Measurements from ENCODE around the gene CEP120.
A peak's percentile ranks its signal among the peaks of the same experiment; 100 is the strongest.
"Not testable (repeated sequence)": the region's sequence is repeated elsewhere in the genome, so short reads cannot be mapped to it uniquely, and the experiment has no call there.

Gene CEP120

DNA sequence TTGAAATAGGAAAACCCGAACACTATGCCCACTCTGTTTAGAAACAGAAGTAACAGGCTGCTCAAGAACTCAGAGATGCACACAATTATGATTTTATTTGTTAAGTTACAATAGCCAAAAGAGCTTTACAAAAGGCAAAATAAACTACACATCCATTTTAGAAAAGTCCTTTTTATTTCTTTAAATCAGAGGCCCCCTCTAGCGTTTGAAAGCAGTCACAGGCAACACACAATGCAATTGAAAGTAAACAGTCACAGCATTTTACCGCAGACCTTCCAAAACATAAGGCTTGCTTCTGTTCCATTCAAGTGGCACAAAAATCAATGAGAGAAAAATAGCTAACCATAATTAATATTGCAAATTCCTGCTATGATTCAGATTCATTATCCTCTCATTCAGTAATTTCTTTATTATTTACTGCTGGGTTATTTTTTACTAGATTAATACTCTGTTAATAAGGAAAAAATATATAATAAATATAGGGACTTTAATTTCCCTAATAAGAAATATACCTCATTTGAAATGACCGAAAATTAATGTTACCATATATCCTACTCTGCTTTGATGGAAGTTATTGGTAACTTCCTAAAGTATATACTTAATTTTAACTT lies 78.3 kb downstream of the CEP120 start:
- peak; percentile 33 for DNase-seq (ENCODE audit: extremely low spot score)
- TF ChIP-seq ARNT (IDR thresholded peaks at IDR 0.05) (no peak), FOXM1 (IDR thresholded peaks at IDR 0.05; ENCODE audit: borderline replicate concordance) (peak; percentile 34; the same call in 1 of the 2 replicates)
- CTCF ChIA-PET: interaction anchor here (0.6 to 1.2 kb wide), 4 partner anchors 115 to 225 kb away, joined by 3 read pairs; no protein-coding TSS in a partner anchor
- POLR2A ChIA-PET: no interaction called here

DNA sequence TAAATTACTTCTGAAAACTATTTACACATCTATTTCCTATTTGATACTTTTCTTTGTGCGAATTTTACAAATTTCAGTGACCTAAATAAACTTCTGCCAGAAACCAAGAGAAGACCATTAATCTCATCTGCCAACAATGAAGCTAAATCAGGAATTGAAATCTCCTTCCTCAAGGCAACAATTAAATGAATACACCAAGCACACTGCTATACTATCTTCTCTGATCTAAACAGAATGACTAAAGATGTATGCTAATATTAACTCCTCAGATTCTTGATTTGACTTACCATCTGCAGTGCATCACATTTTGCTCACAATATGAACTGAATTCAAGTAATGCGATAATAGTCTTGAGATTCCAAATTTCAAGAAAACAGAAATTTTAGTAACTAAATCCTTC lies 82.3 kb downstream of the CEP120 start:
- DNase-seq (ENCODE audit: extremely low spot score): no peak
- CTCF ChIA-PET: no interaction called here

GRCh38 chr5:123308377-123308776 lies 114.8 kb downstream of the CEP120 start:
- CTCF ChIA-PET: interaction anchor here (0.9 kb wide), 1 partner anchor 12 kb away, joined by 3 read pairs; no protein-coding TSS in a partner anchor
- DNase-seq (ENCODE audit: extremely low spot score); POLR2A ChIA-PET: not testable (repeated sequence)

More for the DNA sequence above, 82.3 kb downstream of the CEP120 start:
- POLR2A ChIA-PET: no interaction called here
- no peak for TF ChIP-seq TARDBP (IDR thresholded peaks at IDR 0.05)
- TF ChIP-seq ZNF384 (IDR thresholded peaks at IDR 0.05): no peak
- TF ChIP-seq ARNT (IDR thresholded peaks at IDR 0.05): no peak
- no peak for TF ChIP-seq L3MBTL2 (conservative IDR thresholded peaks at IDR 0.05)
- no peak for TF ChIP-seq HDGF (IDR thresholded peaks at IDR 0.05; ENCODE audit: borderline replicate concordance)
- TF ChIP-seq BHLHE40 (IDR thresholded peaks at IDR 0.05; ENCODE audit: borderline replicate concordance): no peak
- TF ChIP-seq CTBP1 (IDR thresholded peaks at IDR 0.05; ENCODE audit: borderline replicate concordance): no peak
- TF ChIP-seq SP1 (IDR thresholded peaks at IDR 0.05): no peak
- no peak for TF ChIP-seq FOXM1 (IDR thresholded peaks at IDR 0.05; ENCODE audit: borderline replicate concordance)
- no peak for TF ChIP-seq ELF4 (IDR thresholded peaks at IDR 0.05)
- TF ChIP-seq LEF1 (IDR thresholded peaks at IDR 0.05; ENCODE audit: borderline replicate concordance): no peak
- TF ChIP-seq SUZ12 (IDR thresholded peaks at IDR 0.05): no peak

GRCh38 chr5:123305751-123306150 lies 117.5 kb downstream of the CEP120 start:
- ChIA-PET POLR2A (no interaction called here), CTCF (interaction anchor here (0.6 kb wide), 1 partner anchor 15 kb away, joined by 4 read pairs; no protein-coding TSS in a partner anchor)
- TF ChIP-seq FOXA1 (IDR thresholded peaks at IDR 0.05) (no peak), BHLHE40 (IDR thresholded peaks at IDR 0.05; ENCODE audit: borderline replicate concordance) (no peak), SP1 (IDR thresholded peaks at IDR 0.05) (no peak), HDGF (IDR thresholded peaks at IDR 0.05; ENCODE audit: borderline replicate concordance) (no peak), ARNT (IDR thresholded peaks at IDR 0.05) (no peak), NFRKB (IDR thresholded peaks at IDR 0.05) (no peak), LEF1 (IDR thresholded peaks at IDR 0.05; ENCODE audit: borderline replicate concordance) (no peak), ELF4 (IDR thresholded peaks at IDR 0.05) (no peak), FOXK2 (IDR thresholded peaks at IDR 0.05) (no peak)
- no peak for DNase-seq (ENCODE audit: extremely low spot score)

GRCh38 chr5:123304777-123305316 lies 118.4 kb downstream of the CEP120 start:
- ChIA-PET CTCF (no interaction called here), POLR2A (no interaction called here)
- DNase-seq (ENCODE audit: extremely low spot score): no peak
- TF ChIP-seq CTBP1 (IDR thresholded peaks at IDR 0.05; ENCODE audit: borderline replicate concordance) (no peak), HDGF (IDR thresholded peaks at IDR 0.05; ENCODE audit: borderline replicate concordance) (no peak)

- ChIA-PET CTCF (interaction anchor here (0.5 kb wide), 1 partner anchor 655 kb away, joined by 7 read pairs; no protein-coding TSS in a partner anchor), POLR2A (no interaction called here)
- no peak for DNase-seq (ENCODE audit: extremely low spot score)
- no peak for TF ChIP-seq ARNT (IDR thresholded peaks at IDR 0.05)
- TF ChIP-seq ZNF384 (IDR thresholded peaks at IDR 0.05): no peak
- TF ChIP-seq SUZ12 (IDR thresholded peaks at IDR 0.05): no peak
- TF ChIP-seq NFRKB (IDR thresholded peaks at IDR 0.05): no peak
- TF ChIP-seq FOXK2 (IDR thresholded peaks at IDR 0.05): no peak
- no peak for TF ChIP-seq SP1 (IDR thresholded peaks at IDR 0.05)
- no peak for TF ChIP-seq FOXA1 (IDR thresholded peaks at IDR 0.05)
- TF ChIP-seq L3MBTL2 (conservative IDR thresholded peaks at IDR 0.05): no peak
- TF ChIP-seq FOXM1 (IDR thresholded peaks at IDR 0.05; ENCODE audit: borderline replicate concordance): no peak
- no peak for TF ChIP-seq LEF1 (IDR thresholded peaks at IDR 0.05; ENCODE audit: borderline replicate concordance)
- TF ChIP-seq CTBP1 (IDR thresholded peaks at IDR 0.05; ENCODE audit: borderline replicate concordance): no peak
Observed at GRCh38 chr5:123303802-123304201, 119.4 kb downstream of the CEP120 start.

DNA sequence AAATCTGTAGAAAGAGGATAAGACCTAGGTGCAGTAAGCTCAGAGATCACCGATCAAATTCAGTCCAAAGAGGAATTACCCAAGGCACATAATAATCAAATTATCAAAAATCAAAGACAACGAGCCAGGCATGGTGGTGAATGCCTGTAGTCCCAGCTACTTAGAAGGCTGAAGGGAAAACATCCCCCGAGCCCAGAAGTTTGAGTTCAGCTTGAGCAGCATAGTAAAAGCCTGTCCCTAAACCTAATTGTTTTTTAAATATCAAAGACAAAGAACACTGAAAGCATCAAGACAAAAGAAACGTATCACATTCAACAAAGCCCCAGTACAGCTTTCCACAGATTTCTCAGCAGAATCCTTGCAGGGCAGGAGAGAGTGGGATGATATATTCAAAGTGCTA lies 122.9 kb downstream of the CEP120 start:
- CTCF ChIA-PET: no interaction called here
- POLR2A ChIA-PET: no interaction called here
- no peak for DNase-seq (ENCODE audit: extremely low spot score)
- TF ChIP-seq LEF1 (IDR thresholded peaks at IDR 0.05; ENCODE audit: borderline replicate concordance) (no peak), TARDBP (IDR thresholded peaks at IDR 0.05) (no peak), SUZ12 (IDR thresholded peaks at IDR 0.05) (no peak), CTBP1 (IDR thresholded peaks at IDR 0.05; ENCODE audit: borderline replicate concordance) (no peak), NFRKB (IDR thresholded peaks at IDR 0.05) (no peak), HDGF (IDR thresholded peaks at IDR 0.05; ENCODE audit: borderline replicate concordance) (no peak), SP1 (IDR thresholded peaks at IDR 0.05) (no peak)

- no peak for TF ChIP-seq FOXM1 (IDR thresholded peaks at IDR 0.05; ENCODE audit: borderline replicate concordance)
- ChIA-PET CTCF (no interaction called here), POLR2A (no interaction called here)
- DNase-seq (ENCODE audit: extremely low spot score): no peak
Observed at GRCh38 chr5:123299136-123299535, 124.1 kb downstream of the CEP120 start.

DNA sequence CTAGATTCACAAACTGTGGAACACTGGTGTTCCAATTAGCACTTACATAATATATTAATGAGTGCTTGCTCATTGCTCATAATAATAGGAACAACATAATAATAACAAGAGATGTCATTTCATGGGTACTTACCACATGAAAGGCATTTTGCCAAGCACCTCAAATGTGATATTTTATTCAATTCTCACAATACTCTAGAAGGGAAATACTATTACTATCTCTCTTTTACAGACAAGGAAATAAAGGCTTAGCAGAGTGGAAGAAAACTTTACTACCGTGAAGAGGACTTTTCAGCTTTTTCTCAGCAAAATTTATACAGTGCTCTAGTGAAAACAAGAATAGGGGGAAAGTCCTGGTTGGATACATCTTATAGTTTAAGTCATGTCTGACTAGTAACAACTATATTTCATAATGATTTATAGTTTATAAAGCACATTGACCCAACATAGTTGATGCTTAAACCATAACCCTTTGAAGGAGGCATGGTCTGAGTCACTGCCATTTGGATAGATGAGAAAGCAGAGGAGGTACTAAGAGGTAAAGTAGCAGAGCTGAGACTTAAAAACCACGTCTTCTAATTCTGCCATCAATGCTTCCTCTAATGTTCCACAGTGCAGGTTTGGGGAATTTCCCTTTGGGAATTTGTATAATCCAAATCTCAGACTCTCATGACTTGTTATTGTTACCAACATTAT lies 124.7 kb downstream of the CEP120 start:
- TF ChIP-seq, protein P1, sequence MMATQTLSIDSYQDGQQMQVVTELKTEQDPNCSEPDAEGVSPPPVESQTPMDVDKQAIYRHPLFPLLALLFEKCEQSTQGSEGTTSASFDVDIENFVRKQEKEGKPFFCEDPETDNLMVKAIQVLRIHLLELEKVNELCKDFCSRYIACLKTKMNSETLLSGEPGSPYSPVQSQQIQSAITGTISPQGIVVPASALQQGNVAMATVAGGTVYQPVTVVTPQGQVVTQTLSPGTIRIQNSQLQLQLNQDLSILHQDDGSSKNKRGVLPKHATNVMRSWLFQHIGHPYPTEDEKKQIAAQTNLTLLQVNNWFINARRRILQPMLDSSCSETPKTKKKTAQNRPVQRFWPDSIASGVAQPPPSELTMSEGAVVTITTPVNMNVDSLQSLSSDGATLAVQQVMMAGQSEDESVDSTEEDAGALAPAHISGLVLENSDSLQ (IDR thresholded peaks at IDR 0.05): no peak; the same call in 1 of the 2 replicates
- POLR2A ChIA-PET: no interaction called here
- CTCF ChIA-PET: no interaction called here
- no peak for DNase-seq (ENCODE audit: extremely low spot score)

All from HEK293T (cell line).